Activated CD8-positive, alpha-beta memory T cell treated with anti-CD3 and anti-CD28 coated beads, Interleukin-2, amount 50 U/mL, for 4 hours (primary cell): ENCODE data around the gene FILIP1L.

Experiments
- DNase-seq: peaks from one replicate; pipeline ENCODE4 v3.0.0-alpha.2; 2020

The FILIP1L gene

DNA sequence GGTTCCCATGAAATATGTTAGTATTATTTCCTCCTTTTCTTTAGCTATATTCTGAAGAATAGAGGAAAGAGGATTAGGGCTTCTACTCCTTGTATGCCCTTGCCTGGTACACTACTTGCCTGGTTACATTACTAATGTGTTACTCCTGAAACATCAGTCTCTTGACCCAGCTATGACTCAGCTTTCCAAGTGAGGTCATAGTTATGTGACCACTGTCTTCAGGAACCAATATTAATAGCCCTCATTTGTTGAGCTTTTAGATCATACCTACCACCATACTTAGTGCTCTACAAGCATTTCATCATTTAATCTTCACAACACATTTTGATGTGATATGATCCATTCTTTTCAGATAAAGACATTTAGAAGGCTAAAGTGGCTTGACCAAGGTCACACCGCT is 236.3 kb downstream of the FILIP1L start:
- no peak for DNase-seq

DNA sequence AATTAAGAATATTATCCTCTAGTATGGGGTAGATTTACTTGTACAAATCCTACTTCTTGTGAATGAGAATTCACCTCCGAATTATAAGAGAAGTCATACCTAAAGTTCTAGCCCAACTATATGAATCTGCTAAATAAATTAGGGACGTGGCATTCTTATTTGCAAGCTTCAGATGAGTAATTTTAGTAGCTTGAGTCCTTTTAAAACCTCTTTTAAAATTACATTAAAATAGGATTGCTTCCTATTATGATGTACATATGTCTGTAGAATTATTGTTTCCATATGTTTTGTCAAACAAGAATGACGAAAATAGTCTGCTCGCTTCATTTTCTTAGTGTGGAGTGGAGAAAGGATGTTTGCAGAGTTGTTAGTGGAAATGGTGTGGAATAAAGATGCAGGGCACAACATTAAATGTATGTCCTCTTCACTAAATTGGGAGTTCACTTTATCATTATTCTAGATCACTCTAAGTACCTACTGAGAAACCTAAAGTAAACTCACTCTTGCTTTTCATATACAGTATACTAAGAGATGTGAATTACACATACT is 237.2 kb downstream of the FILIP1L start:
- DNase-seq: no peak

DNA sequence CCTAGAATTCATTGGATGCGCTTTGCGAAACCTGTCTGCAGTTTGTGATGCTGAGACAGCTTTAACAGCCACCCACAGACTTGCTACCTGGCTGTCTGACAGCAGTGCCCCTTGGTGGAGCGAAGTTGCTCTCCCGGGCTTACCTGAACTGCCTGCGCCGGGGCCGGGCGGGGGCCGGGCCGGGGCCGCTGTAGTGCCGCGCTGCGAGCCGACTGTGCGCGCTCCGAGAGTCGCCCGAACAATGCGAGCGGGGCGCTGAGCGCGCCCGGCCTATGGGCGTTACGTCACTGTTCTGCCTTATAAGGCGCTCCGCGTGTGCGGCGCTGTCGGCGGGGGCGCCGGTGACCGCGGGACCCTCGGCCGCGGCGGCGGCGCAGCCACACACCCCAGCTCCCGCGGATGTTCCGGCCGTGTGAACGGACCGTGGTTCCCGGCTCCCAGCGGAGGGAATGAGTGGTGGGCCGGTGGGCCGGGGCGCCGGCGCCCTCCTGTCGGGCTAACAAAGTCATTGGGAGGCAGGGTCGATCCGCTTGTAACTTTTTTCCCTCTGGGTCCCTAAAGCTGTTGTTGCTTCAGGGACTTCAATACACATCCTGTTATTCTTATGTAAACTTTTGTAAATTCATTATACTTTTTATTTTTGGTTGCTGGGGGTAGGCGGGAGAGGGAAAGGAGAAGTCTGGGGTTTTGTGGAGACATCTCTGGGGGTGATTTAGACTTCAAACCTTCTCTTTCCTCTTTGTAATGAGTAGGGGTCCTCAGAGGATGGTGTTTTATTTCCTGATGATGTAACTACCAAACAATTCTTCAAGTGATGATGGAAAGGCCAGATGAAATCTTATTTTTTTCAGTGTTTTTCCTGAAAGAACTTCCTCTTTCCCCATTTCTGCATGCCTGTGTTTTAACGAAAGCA is 238.1 kb downstream of the FILIP1L start:
- peak; percentile 72 for DNase-seq

DNA sequence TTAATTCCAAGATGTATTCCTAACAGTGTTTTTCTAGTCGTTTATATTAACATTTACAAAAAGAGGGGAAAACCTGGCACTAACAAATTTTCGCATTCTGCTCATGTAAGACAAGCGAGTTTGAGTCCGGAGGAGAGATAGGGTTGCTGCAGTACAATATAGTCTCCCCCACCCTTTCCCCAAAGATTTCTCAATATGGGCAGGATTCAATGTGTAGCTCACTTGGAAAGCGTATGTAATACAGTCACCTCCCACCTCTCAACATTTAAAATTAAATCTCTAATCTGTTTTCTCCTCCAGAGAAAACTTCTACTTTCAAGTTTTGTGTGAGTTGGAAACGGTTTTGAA is 238.7 kb downstream of the FILIP1L start:
- DNase-seq: no peak

DNA sequence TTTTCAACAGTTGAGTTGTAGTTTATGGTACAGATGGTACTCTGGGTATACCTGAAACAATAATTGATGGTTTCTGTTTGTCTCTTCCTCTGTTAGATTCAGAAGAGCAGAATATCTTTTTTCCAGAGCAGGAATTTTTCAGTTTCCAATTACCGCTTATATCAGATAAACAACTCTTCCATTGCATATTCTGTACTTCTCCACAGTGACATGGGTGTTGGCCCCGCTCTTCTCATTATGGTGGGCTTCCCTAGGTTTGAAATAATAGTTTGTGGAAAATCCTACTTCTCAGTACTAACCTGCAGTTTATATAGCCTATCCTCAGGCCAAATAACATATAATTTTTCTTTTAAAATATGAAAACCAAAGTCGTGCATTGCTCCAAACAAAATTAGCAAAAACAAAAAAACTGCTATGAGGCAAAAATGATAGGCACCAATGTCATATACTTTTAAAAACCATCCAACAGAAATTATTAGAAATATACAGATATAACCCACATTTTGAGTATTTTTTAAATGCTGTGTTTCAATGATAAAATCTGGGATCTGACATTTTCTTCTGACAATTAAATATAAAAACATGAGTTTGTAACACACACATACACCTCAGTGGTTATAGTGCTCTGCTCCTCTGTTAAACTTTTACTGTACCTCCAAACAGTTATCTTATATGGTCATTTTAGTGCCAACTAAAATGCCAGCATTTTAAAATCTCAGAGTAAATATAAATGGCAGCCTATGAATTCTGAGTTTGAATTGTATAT is 239.9 kb downstream of the FILIP1L start:
- no peak for DNase-seq

GRCh38 chr3:99873269-99874102 is 240.8 kb downstream of the FILIP1L start:
- DNase-seq: no peak

DNA sequence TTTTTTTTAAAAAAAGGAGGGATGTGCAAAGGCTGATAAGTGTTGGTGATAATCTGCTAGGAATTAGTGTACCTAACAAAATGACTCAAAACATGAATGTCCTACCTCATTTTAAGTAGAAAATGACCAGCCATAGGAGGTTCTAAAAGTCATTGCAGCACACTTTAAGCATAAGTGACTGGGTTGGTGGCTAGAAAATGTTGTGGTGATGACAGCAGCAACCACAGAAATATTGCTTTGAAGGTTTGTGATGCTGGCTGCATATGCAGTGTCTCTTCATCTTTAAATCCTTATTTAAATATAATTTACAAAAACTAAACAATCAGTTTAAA is 241.4 kb downstream of the FILIP1L start:
- no peak for DNase-seq

- DNase-seq: no peak
These were observed 242.9 kb downstream of the FILIP1L start for GRCh38 chr3:99871231-99872045.

- DNase-seq: no peak
These were observed 243.6 kb downstream of the FILIP1L start for GRCh38 chr3:99870712-99871111.

DNA sequence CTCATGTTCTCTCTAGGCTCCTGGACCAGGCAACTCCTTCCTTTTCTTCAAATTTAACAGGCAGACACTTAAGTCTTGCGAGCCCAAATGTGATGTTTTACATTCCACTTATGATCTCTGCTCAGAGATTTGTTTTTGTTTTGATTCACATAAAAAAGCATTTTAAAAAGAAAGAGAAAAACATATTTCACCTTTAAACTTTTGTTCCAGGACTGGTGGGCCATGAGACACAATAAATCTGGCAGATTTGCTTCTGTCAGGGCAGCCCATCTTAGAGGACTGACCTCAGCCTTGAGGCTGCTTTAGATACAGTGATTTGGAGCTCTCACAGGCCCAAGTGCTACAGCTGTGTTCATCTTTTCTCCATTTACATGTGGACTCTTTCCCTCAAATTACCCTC is 244.7 kb downstream of the FILIP1L start:
- no peak for DNase-seq

DNA sequence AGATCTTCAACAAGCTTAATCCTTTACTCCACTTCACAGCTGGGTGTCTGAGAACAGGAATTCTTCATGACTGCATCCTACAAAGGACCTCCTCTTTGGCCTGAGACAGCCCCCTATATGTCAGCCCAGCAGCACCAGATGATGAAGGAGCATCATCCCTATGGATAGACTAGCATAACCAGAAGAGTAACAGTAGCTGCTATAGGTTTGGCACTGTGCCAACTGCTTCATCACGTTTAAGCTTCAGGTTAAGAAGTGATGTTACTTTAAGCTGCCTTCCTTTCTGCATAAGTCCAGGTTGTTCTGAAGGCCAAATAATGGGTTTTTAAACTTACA is 246.0 kb downstream of the FILIP1L start:
- DNase-seq: no peak

- DNase-seq: no peak
These were observed 246.5 kb downstream of the FILIP1L start for GRCh38 chr3:99867594-99868310.

DNA sequence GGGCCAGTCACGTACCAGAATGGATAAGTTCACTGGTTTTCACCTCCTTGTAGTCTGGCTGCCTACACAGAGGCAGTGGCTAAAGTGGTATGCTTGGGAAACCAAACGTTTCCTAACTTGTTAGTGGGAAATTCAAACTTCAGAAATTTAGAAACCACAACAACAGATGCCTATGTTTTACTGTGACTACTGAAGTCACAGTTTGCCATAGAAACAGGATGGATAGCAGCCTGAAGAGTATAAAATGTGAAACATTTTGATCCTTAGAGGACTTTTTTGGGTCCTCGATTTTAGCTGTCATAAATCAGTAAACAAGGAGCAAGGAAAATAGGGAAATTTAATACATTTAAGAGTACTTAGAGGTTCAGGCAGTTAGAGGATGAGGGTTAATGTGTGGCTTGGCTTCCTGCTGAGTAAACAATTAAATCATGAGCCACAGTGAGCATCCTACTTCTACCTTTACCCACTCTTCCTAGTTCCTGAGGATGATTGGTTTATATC is 248.0 kb downstream of the FILIP1L start:
- DNase-seq: no peak

DNA sequence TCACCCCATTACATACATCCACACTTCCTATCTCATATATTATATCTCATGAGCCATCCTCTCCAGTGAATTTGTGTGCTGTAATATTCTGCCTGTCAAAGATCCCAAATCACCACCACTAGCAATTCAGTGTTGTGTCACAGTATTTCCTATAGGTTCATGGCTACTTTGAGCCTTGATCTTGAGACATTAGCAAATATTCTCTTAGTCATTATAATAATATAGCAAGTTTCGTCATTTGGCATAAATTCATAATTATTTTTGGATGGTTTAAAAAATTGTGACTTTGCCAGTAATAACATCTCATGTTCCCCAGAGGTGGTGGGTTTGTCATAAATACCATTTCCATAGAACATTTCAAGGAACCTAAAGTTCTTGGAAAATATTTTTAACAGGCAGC is 249.0 kb downstream of the FILIP1L start:
- DNase-seq: no peak

- DNase-seq: no peak
These were observed 250.0 kb downstream of the FILIP1L start for GRCh38 chr3:99864289-99864688.

DNA sequence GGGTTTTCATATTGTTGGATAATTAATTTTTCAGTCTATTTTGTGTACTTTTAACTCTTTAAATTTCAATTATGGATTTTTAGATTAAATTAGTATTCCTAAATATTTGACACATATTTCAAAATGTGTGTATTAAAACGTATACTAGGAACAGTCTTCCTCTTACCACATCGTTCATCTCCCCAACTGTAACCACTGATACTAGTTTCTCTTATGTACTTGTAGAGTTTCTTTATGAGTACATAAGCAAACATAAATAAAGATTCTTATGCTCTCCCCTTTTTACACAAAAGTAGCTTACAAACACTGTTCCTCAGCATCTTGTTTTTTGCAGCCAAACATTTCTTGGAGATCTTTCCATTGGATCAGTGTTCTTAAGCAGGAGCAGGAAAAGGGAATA is 250.7 kb downstream of the FILIP1L start:
- DNase-seq: no peak

- DNase-seq: no peak
These were observed 251.3 kb downstream of the FILIP1L start for GRCh38 chr3:99863002-99863401.

DNA sequence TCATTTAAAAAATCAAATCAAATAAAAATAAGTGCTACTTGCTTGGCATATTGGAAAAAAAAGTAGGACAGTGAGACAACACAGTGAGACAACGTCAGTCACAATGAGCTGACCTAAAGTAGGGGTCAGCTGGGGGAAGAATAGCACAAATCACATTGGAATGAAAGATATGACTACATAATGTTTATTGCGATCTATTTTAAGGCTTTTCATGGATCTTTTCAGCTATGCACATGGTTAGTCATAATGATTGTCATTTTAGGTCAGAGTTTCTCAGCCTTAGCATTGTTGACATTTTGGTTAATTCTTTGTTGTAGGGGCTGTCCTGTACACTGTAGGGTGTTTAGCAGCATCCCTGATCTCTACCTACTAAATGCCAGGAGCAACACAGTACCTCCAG is 252.1 kb downstream of the FILIP1L start:
- no peak for DNase-seq

DNA sequence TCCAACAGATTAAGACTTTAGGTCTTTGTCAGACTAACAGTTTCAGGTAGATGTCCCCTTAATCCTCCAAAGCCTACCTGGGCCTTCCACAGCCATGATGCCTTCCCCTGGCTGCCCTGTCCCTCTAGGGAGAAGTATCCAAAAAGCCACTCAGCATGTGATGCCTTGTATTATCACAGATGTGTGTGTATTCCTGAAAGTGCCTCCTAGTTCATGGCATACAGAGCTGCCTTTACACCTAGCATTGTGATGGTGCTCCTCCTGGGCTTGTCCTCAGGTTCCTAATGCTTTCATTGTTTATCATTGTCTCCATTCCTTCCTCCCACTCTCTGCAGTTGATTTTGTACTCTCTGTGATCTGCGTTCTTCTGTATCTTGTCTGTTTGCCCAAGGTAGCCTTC is 253.1 kb downstream of the FILIP1L start:
- no peak for DNase-seq

DNA sequence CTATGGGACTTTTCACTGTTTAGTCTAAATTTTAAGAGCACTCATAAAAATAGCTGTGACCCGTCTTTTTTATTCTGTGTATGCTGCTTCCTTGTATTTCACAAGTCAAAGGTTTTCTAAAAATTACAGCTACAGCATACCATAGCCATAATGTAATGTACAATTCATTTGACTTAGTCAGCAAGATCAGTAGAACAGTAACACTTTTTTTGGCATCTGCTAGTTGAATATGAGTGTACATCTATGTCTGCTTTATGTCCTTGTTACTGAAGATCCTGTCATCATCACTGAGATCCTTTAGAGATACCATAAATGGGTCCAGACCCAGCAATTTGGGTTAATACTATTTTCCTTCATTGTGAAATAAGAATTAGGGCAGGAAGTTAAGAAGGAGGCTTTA is 254.5 kb downstream of the FILIP1L start:
- DNase-seq: no peak

GRCh38 chr3:99858469-99858868 is 255.8 kb downstream of the FILIP1L start:
- no peak for DNase-seq

DNA sequence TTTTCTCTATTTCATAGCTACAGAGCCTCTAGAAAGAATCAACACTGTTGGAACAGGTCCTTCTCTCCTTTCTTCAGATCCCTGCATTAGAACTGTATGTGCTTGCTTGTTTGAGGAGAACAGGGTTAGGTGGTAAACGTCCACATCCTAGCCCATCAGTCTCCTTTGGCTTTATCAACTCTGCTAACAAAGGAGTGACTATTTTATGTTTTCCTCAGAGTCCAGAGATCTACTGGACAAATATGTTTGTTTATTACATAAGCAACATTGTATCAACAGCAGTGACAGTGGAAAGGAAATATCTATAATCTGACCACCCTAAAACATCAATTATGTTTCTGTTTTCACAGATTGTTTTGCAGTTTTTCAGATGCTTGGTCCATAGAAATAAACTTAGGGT is 257.0 kb downstream of the FILIP1L start:
- no peak for DNase-seq
